ENCODE measurements around the gene JAK2. TPM values are rescaled to one million over a fixed set of nuclear protein-coding genes. Genes with fewer than 3 reads are reported as not detected.
"Not testable (repeated sequence)": the region's sequence is repeated elsewhere in the genome, so short reads cannot be mapped to it uniquely, and the experiment has no call there.

Gene JAK2
- total and polyA plus RNA-seq, 7 donors: 2.2 to 32.3 (median 9.0) TPM

DNA sequence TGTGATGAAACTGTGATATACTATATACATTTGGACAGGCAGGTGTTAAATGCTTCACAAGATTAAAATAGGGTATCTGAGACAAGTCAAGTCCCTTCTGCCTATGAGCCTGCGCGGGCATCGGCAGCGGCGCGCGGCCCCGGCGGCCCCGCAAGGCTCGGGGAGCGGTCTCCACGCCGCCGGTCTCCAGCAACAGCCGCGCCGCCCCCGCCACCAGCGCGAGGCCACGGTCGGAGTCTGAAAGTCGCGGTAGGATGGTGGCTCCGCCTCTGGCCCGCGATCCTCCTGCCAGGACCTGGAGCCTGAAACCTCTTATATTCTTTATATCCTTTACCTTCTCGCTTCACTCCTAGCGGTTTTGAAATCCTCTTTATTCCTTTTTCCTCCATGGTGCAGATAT, 100.9 kb downstream of the JAK2 start:
- Histone ChIP-seq H3K36me3 (ENCODE audit: insufficient read depth in 1 of 2, low read depth in 1 of 2) (peaks cover 15 to 62% of the 10 kb centered on the region in 2 donors), H3K4me3 (no peak overlapping the region), H3K27ac (no peak overlapping the region), H3K9me3 (no peaks in the 10 kb centered on the region), H3K27me3 (ENCODE audit: insufficient read depth in 3 of 3, low read length in 2 of 3) (no peaks in the 10 kb centered on the region), H3K4me1 (no peaks in the 10 kb centered on the region)
- WGBS, 3 donors: 63 to 75% (median 72%) methylated on average over 30 of the region's 30 CpGs
- no peak for DNase-seq
- TF ChIP-seq, protein P1, sequence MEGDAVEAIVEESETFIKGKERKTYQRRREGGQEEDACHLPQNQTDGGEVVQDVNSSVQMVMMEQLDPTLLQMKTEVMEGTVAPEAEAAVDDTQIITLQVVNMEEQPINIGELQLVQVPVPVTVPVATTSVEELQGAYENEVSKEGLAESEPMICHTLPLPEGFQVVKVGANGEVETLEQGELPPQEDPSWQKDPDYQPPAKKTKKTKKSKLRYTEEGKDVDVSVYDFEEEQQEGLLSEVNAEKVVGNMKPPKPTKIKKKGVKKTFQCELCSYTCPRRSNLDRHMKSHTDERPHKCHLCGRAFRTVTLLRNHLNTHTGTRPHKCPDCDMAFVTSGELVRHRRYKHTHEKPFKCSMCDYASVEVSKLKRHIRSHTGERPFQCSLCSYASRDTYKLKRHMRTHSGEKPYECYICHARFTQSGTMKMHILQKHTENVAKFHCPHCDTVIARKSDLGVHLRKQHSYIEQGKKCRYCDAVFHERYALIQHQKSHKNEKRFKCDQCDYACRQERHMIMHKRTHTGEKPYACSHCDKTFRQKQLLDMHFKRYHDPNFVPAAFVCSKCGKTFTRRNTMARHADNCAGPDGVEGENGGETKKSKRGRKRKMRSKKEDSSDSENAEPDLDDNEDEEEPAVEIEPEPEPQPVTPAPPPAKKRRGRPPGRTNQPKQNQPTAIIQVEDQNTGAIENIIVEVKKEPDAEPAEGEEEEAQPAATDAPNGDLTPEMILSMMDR (IDR thresholded peaks at IDR 0.05): no peak
- ATAC-seq: no peak
- intact Hi-C loops (cut with DNase I): no loop called here

DNA sequence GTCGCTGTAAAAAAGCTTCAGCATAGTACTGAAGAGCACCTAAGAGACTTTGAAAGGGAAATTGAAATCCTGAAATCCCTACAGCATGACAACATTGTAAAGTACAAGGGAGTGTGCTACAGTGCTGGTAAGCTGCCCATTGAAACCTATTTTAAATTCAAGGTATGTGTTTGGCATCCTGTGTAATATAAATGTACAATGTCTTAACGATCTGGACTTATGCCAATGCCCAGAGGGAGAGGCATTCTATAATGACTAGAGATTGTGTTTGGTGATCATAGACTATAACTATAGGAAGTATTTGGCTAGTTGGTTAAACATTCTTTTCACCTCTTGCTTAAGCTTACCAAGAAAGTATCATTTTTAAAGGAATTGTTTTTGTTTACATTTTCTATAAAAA, 104.7 kb downstream of the JAK2 start:
- Histone ChIP-seq H3K4me1 (no peaks in the 10 kb centered on the region), H3K9me3 (no peaks in the 10 kb centered on the region), H3K27me3 (ENCODE audit: insufficient read depth in 3 of 3, low read length in 2 of 3) (no peaks in the 10 kb centered on the region), H3K4me3 (no peak overlapping the region), H3K27ac (no peak overlapping the region), H3K36me3 (ENCODE audit: insufficient read depth in 1 of 2, low read depth in 1 of 2) (peaks cover 12 to 25% of the 10 kb centered on the region in 2 donors)
- DNase-seq (no peak), ATAC-seq (no peak)
- TF ChIP-seq, protein P1 (IDR thresholded peaks at IDR 0.05): no peak
- WGBS, 3 donors: 77 to 87% (median 86%) methylated on average over 2 of the region's 2 CpGs
- intact Hi-C loops (cut with DNase I): no loop called here

DNA sequence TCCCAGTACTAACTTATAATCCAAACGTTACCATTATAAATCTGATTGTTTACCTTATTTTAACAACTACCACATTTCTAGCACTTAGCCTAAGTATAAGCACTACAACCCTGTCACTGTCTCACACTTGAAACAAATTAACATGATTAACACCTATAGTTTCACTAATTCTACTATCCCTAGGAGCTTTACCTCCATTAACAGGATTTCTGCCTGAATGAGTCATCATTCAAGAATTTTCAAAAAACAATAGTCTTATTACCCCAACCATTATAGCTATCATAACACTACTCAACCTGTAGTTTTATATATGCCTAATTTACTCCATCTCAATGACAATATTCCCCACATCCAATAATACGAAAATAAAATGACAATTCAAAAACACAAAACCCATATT, 110.7 kb downstream of the JAK2 start:
- Histone ChIP-seq H3K9me3 (no peaks in the 10 kb centered on the region), H3K4me3 (no peak overlapping the region), H3K36me3 (ENCODE audit: insufficient read depth in 1 of 2, low read depth in 1 of 2) (peaks cover 0 to 5% of the 10 kb centered on the region in 2 donors), H3K4me1 (no peaks in the 10 kb centered on the region), H3K27me3 (ENCODE audit: insufficient read depth in 3 of 3, low read length in 2 of 3) (no peaks in the 10 kb centered on the region), H3K27ac (no peak overlapping the region)
- TF ChIP-seq, protein P1 (IDR thresholded peaks at IDR 0.05): no peak
- 94 to 96% (median 96%) methylated on average over 2 of the region's 2 CpGs for WGBS, 3 donors
- intact Hi-C loops (cut with DNase I): no loop called here
- DNase-seq (no peak), ATAC-seq (no peak)

DNA sequence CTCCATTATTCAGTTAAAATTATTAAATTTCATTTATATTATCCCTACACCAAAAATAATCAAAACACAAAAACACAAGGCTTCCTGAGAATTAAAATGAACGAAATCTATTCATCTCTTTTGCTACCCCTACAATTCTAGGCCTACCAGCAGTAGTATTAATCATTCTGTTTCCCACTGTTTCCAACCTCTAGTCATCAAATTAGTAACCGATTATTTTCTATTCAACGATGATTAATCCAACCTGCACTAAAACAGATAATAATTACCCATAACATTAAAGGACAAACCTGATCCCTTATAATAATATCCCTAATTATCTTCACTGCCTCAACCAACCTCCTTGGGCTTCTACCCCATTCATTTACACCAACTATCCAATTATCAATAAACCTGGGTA, 114.4 kb downstream of the JAK2 start:
- DNase-seq (no peak), ATAC-seq (no peak)
- Histone ChIP-seq H3K4me1 (no peaks in the 10 kb centered on the region), H3K36me3 (ENCODE audit: insufficient read depth in 1 of 2, low read depth in 1 of 2) (peaks cover 0 to 15% of the 10 kb centered on the region in 2 donors), H3K27ac (no peak overlapping the region), H3K4me3 (no peak overlapping the region), H3K9me3 (no peaks in the 10 kb centered on the region), H3K27me3 (ENCODE audit: insufficient read depth in 3 of 3, low read length in 2 of 3) (no peaks in the 10 kb centered on the region)
- intact Hi-C loops (cut with DNase I): no loop called here
- WGBS, 3 donors: 82 to 98% (median 97%) methylated on average over 3 of the region's 3 CpGs
- TF ChIP-seq, protein P1 (IDR thresholded peaks at IDR 0.05): no peak

DNA sequence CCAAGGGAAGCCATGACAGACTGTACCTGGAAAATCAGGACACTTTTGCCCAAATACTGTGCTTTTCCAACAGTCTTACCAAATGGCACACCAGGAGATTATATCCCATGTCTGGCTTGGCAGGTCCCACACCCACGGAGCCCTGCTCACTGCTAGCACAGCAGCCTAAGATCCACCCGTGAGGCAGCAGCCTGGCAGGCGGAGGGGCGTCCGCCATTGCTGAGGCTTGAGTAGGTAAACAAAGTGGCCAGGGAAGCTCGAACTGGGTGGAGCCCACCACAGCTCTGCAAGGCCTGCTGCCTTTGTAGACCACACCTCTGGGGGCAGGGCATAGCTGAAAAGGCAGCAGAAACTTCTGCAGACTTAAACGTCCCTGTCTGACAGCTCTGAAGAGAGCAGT, 116.1 kb downstream of the JAK2 start:
- H3K4me3 ChIP-seq; H3K4me1 ChIP-seq; intact Hi-C loops (cut with DNase I); H3K27me3 ChIP-seq (ENCODE audit: insufficient read depth in 3 of 3, low read length in 2 of 3); ATAC-seq; H3K9me3 ChIP-seq; H3K27ac ChIP-seq; DNase-seq: not testable (repeated sequence)
- H3K36me3 ChIP-seq (ENCODE audit: insufficient read depth in 1 of 2, low read depth in 1 of 2): peaks cover 0 to 15% of the 10 kb centered on the region in 2 donors
- 87 to 97% (median 97%) methylated on average over 7 of the region's 7 CpGs for WGBS, 3 donors

DNA sequence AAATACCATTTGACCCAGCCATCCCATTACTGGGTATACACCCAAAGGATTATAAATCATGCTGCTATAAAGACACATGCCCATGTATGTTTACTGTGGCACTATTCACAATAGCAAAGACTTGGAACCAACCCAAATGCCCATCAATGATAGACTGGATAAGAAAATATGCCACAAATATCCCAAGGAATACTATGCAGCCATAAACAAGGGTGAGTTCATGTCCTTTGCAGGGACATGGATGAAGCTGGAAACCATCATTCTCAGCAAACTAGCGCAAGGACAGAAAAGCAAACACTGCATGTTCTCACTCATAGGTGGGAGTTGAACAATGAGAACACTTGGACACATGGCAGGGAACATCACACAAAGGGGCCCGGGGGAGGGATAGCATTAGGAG, 121.4 kb downstream of the JAK2 start:
- 90 to 99% (median 94%) methylated on average over 2 of the region's 2 CpGs for WGBS, 3 donors
- intact Hi-C loops (cut with DNase I); H3K27ac ChIP-seq; H3K27me3 ChIP-seq (ENCODE audit: insufficient read depth in 3 of 3, low read length in 2 of 3); H3K36me3 ChIP-seq (ENCODE audit: insufficient read depth in 1 of 2, low read depth in 1 of 2); H3K9me3 ChIP-seq; H3K4me3 ChIP-seq; H3K4me1 ChIP-seq; DNase-seq; ATAC-seq: not testable (repeated sequence)
